Measurements from ENCODE around the gene FGFR2. TPM values are rescaled to one million over a fixed set of nuclear protein-coding genes. Genes with fewer than 3 reads are reported as not detected.

The FGFR2 gene
- total RNA-seq, 1 donor from 2014 or later = 58.4 TPM

GRCh38 chr10:121539786-121540185 lies 58.5 kb downstream of the FGFR2 start:
- Mint-ChIP-seq H3K4me1 (peaks cover 20% of the 10 kb centered on the region), H3K9me3 (no peaks in the 10 kb centered on the region), H3K27ac (ENCODE audit: unreplicated experiment) (no peak overlapping the region), H3K36me3 (ENCODE audit: low read depth) (peaks cover 21% of the 10 kb centered on the region), H3K4me3 (no peak overlapping the region), H3K27me3 (ENCODE audit: low read depth) (no peaks in the 10 kb centered on the region)
- TF ChIP-seq, protein P1, sequence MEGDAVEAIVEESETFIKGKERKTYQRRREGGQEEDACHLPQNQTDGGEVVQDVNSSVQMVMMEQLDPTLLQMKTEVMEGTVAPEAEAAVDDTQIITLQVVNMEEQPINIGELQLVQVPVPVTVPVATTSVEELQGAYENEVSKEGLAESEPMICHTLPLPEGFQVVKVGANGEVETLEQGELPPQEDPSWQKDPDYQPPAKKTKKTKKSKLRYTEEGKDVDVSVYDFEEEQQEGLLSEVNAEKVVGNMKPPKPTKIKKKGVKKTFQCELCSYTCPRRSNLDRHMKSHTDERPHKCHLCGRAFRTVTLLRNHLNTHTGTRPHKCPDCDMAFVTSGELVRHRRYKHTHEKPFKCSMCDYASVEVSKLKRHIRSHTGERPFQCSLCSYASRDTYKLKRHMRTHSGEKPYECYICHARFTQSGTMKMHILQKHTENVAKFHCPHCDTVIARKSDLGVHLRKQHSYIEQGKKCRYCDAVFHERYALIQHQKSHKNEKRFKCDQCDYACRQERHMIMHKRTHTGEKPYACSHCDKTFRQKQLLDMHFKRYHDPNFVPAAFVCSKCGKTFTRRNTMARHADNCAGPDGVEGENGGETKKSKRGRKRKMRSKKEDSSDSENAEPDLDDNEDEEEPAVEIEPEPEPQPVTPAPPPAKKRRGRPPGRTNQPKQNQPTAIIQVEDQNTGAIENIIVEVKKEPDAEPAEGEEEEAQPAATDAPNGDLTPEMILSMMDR (conservative IDR thresholded peaks at IDR 0.05) = no peak
- DNase-seq (ENCODE audit: low read depth, low spot score) = no peak

- no peak for DNase-seq (ENCODE audit: low read depth, low spot score)
- H3K9me3 Mint-ChIP-seq = no peaks in the 10 kb centered on the region
- peaks cover 22% of the 10 kb centered on the region for H3K4me1 Mint-ChIP-seq
- H3K4me3 Mint-ChIP-seq = no peak overlapping the region
- H3K36me3 Mint-ChIP-seq (ENCODE audit: low read depth) = peaks cover 14% of the 10 kb centered on the region
- no peak overlapping the region for H3K27ac Mint-ChIP-seq (ENCODE audit: unreplicated experiment)
- TF ChIP-seq, protein P1 (conservative IDR thresholded peaks at IDR 0.05) = no peak
- peaks cover 8% of the 10 kb centered on the region for H3K27me3 Mint-ChIP-seq (ENCODE audit: low read depth)
Observed at GRCh38 chr10:121536310-121536913, 61.8 kb downstream of the FGFR2 start.

DNA sequence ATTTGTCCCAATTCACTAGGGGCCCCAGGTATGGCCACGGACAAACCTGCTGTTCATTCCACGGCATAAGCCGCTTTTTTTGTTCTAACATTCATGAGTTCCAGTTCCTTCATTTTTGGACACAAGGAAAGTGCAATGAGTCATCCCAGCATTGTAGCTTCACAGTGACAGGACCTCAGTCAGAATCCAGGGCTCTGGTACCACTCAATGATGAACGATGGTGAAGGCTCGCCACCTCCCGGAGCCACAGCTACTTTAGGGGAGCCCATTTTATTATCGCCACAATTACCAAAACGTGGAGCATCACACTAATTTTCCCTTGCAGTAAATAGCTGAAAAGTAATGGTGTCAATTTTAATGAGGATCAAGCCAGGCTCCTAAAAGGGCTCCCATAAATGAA lies 62.9 kb downstream of the FGFR2 start:
- Mint-ChIP-seq H3K4me1 (peaks cover 28% of the 10 kb centered on the region), H3K36me3 (ENCODE audit: low read depth) (peaks cover 14% of the 10 kb centered on the region), H3K27ac (ENCODE audit: unreplicated experiment) (no peak overlapping the region)

GRCh38 chr10:121532292-121532864 lies 65.9 kb downstream of the FGFR2 start:
- Mint-ChIP-seq H3K27ac (ENCODE audit: unreplicated experiment) (no peak overlapping the region), H3K4me3 (no peak overlapping the region), H3K27me3 (ENCODE audit: low read depth) (peaks cover 43% of the 10 kb centered on the region), H3K36me3 (ENCODE audit: low read depth) (peaks cover 11% of the 10 kb centered on the region), H3K9me3 (no peaks in the 10 kb centered on the region), H3K4me1 (peaks cover 44% of the 10 kb centered on the region)
- TF ChIP-seq, protein P1 (conservative IDR thresholded peaks at IDR 0.05) = no peak
- DNase-seq (ENCODE audit: low read depth, low spot score) = no peak

More for the DNA sequence above, 62.9 kb downstream of the FGFR2 start:
- Mint-ChIP-seq H3K9me3 (no peaks in the 10 kb centered on the region), H3K27me3 (ENCODE audit: low read depth) (peaks cover 16% of the 10 kb centered on the region), H3K4me3 (no peak overlapping the region)
- TF ChIP-seq, protein P1 (conservative IDR thresholded peaks at IDR 0.05) = no peak
- DNase-seq (ENCODE audit: low read depth, low spot score) = no peak

- Mint-ChIP-seq H3K4me3 (no peak overlapping the region), H3K9me3 (no peaks in the 10 kb centered on the region), H3K27ac (ENCODE audit: unreplicated experiment) (no peak overlapping the region), H3K4me1 (peaks cover 50% of the 10 kb centered on the region), H3K27me3 (ENCODE audit: low read depth) (peaks cover 49% of the 10 kb centered on the region), H3K36me3 (ENCODE audit: low read depth) (peaks cover 9% of the 10 kb centered on the region)
- DNase-seq (ENCODE audit: low read depth, low spot score) = no peak
- TF ChIP-seq, protein P1 (conservative IDR thresholded peaks at IDR 0.05) = no peak
Observed at GRCh38 chr10:121531830-121532178, 66.4 kb downstream of the FGFR2 start.

Measured in neural crest cell (in vitro differentiated cells).